LNCAP (cell line): ENCODE results near the gene DUSP22.

Experiments
- TF ChIP-seq, protein P1 (sequence below): fragments of 450-650 bp; IDR thresholded peaks from 2 replicates; pipeline ENCODE4 v1.5.1; 2017; ENCODE audit warnings: mild to moderate bottlenecking

DUSP22 gene

DNA sequence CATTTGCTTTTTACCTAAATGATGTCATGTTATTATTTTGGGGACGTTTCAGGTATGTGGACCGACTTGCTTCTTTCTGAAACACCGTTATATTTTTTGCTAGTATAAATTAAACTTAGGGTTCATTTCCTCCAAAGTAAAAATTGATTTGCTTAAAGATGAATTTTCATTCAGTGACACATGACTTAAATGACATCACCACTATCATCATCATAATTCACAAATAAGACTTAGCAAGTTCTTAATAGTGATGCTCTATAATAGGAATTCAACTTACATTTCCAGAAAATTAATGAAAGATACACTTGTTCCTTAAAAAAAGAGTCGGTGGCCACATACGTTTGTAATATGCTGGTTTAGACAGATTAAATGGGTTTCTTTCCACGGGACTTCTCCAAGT is 108.5 kb downstream of the DUSP22 start:
- TF ChIP-seq, protein P1, sequence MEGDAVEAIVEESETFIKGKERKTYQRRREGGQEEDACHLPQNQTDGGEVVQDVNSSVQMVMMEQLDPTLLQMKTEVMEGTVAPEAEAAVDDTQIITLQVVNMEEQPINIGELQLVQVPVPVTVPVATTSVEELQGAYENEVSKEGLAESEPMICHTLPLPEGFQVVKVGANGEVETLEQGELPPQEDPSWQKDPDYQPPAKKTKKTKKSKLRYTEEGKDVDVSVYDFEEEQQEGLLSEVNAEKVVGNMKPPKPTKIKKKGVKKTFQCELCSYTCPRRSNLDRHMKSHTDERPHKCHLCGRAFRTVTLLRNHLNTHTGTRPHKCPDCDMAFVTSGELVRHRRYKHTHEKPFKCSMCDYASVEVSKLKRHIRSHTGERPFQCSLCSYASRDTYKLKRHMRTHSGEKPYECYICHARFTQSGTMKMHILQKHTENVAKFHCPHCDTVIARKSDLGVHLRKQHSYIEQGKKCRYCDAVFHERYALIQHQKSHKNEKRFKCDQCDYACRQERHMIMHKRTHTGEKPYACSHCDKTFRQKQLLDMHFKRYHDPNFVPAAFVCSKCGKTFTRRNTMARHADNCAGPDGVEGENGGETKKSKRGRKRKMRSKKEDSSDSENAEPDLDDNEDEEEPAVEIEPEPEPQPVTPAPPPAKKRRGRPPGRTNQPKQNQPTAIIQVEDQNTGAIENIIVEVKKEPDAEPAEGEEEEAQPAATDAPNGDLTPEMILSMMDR, result no peak
